BJ (cell line): ENCODE results near the gene MTA2. TPM values are rescaled to one million over a fixed set of nuclear protein-coding genes. Genes with fewer than 3 reads are reported as not detected.

Experiments
- CTCF ChIA-PET: fragments of 350-600 bp; formaldehyde crosslinking; extraction: SDS; loops from one replicate; lab custom pipeline; 2021; ENCODE audit warnings: antibody characterized with exemption, inconsistent platforms; lab: Yijun Ruan, JAX
- POLR2A ChIA-PET: fragments of 300-600 bp; sonication (Branson Sonifier 250); formaldehyde crosslinking; extraction: SDS; loops from one replicate; lab custom pipeline; 2021; ENCODE audit warnings: antibody characterized with exemption; lab: Charles Lee
- DNase-seq: peaks from one replicate; pipeline ENCODE4 v3.0.0-alpha.2; 2011; ENCODE audit warnings: low read depth
- H3K27me3 ChIP-seq: 2 replicates; pipeline ENCODE4 v1.6.0; 2011; ENCODE audit warnings: low read length; ENCODE audit not compliant: control insufficient read depth, insufficient read depth
- H3K36me3 ChIP-seq: 2 replicates; pipeline ENCODE4 v1.5.1; 2011; ENCODE audit warnings: low read length; ENCODE audit not compliant: control insufficient read depth, insufficient read depth
- H3K4me3 ChIP-seq: 2 replicates; pipeline ENCODE4 v1.5.1; 2011; ENCODE audit warnings: low read depth, mild to moderate bottlenecking, control low read depth, low read length
- CTCF ChIP-seq: IDR thresholded peaks from 2 replicates; pipeline ENCODE4 v1.5.1; 2011; ENCODE audit warnings: low read depth, mild to moderate bottlenecking, control low read depth, inconsistent platforms, low read length, moderate library complexity; ENCODE audit not compliant: insufficient read depth
- polyA plus RNA-seq: library from polyadenylated mRNA; depleted of rRNA; stranded (reverse); fragments of >200 nt; gene quantifications from 2 replicates; pipeline ENCODE4 v1.2.3, GENCODE V29; 2011

The MTA2 gene
- polyA plus RNA-seq, 1 experiment: 16.4 TPM

DNA sequence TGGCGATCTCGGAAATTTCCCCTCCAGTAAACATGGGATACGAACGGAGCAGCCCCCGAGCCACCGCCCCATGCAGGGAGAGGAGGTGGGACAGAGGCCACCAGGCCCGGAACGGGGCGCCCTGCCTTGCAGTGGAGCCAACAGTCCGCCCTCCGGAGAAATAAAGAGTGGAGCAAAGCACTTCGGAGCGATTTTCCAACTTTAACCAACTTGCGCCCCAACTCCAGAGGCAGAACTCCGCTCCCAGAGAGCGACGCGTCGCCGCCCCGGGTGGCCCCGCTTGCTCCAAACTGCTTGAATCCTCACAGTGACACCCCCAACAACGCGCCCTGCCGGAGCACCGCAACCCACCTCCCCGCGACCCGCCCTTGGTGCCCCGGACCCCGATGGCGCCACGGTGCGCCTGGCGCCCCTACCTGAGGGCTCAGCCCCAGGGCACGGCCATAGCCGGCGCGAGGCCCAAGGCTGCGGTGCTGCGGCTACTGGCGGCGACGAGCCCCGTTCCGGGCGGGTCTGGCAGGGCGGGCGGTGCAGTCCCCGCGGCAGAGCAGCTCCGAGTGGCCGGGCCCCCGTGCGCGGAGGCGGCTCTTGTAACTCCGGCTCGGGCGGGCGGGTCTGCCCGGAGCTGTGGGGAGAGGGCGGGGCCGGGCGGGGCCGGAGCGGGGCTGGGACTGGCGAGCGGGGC is 55.3 kb downstream of the MTA2 start, which contains the start of gene AHNAK:
AHNAK (minus strand) TSS at position 563 of the 685 bp plus-strand sequence. CDS start 10,708 bp downstream, outside the sequence.
- ChIA-PET CTCF (interaction anchor here (0.6 to 6.7 kb wide), 9 partner anchors 11 to 148 kb away, joined by 3 to 95 read pairs (median 6); partner anchors contain the start of gene TUT1), POLR2A (interaction anchor here (0.6 to 1.2 kb wide), 5 partner anchors 9 to 122 kb away, joined by 3 to 11 read pairs (median 5); no protein-coding TSS in a partner anchor)
- Histone ChIP-seq H3K36me3 (peaks cover 4% of the 10 kb centered on the region; the same call in 1 of the 2 replicates), H3K4me3 (peak within 1 kb of the TSS; percentile 96), H3K27me3 (no peaks in the 10 kb centered on the region)
- DNase-seq: no peak
- no peak for TF ChIP-seq CTCF

GRCh38 chr11:62545437-62546243 is 56.0 kb downstream of the MTA2 start:
- DNase-seq: peak; percentile 52
- Histone ChIP-seq H3K4me3 (peak overlapping the region; percentile 96), H3K36me3 (peaks cover 8% of the 10 kb centered on the region; the same call in 1 of the 2 replicates), H3K27me3 (no peaks in the 10 kb centered on the region)
- CTCF ChIA-PET: interaction anchor here (1.7 to 10.6 kb wide), 6 partner anchors 12 to 147 kb away, joined by 5 to 220 read pairs (median 39); no protein-coding TSS in a partner anchor
- POLR2A ChIA-PET: interaction anchor here (0.6 to 1.4 kb wide), 3 partner anchors 37 to 65 kb away, joined by 6 to 16 read pairs (median 12); no protein-coding TSS in a partner anchor
- peak; percentile 10; the same call in 1 of the 2 replicates for TF ChIP-seq CTCF

GRCh38 chr11:62544581-62545436 is 56.9 kb downstream of the MTA2 start:
- DNase-seq: no peak
- POLR2A ChIA-PET: interaction anchor here (0.6 to 1.4 kb wide), 4 partner anchors 8 to 73 kb away, joined by 4 to 16 read pairs (median 6); no protein-coding TSS in a partner anchor
- H3K27me3 ChIP-seq: no peaks in the 10 kb centered on the region
- H3K4me3 ChIP-seq: peak overlapping the region; percentile 96
- peaks cover 8% of the 10 kb centered on the region; the same call in 1 of the 2 replicates for H3K36me3 ChIP-seq
- CTCF ChIA-PET: interaction anchor here (1.1 to 10.6 kb wide), 11 partner anchors 8 to 147 kb away, joined by 3 to 220 read pairs (median 20); no protein-coding TSS in a partner anchor
- no peak for TF ChIP-seq CTCF

DNA sequence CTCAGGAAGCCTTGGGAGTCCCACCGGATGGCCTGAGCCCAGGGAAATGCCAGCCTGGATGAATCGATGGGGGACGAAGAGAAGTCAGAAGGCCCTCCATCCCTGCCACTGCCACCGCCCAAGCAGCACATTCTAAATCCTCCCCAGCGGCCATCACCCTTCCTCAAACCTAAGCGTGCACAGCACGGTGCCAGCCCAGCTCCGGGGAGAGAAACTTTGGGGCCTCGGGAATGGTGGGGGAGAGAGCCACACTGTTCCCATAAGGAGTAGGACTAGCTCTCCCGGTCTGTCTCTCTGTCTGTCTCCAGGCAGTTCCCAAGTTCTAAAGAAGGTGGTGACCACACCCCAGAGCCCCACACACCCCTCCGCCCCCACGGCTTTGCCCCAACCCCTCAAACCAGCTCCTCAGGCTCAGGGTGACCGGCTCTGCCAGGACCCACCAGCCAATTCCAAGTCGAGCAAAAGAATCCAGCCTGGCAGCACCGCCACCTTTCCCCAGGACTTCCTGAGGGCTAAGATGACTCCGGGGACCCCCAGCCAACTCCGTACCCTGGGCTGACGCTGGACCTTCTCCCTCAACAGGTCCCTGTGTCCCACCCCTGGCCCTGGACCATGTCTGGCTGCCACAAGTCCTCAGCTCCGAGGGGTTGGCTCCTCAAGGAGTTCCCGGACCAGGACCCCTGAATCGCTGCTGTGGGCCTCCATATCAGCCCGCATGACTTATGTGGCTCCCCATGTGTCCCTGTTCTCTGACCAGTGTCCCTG is 57.8 kb downstream of the MTA2 start:
- POLR2A ChIA-PET: interaction anchor here (0.6 to 1.4 kb wide), 6 partner anchors 9 to 83 kb away, joined by 4 to 17 read pairs (median 5); no protein-coding TSS in a partner anchor
- no peak for TF ChIP-seq CTCF

More for the DNA sequence above, 57.8 kb downstream of the MTA2 start:
- H3K36me3 ChIP-seq: peaks cover 9% of the 10 kb centered on the region
- H3K4me3 ChIP-seq: peak overlapping the region; percentile 96
- no peak for DNase-seq
- CTCF ChIA-PET: interaction anchor here (0.8 to 10.6 kb wide), 25 partner anchors 9 to 164 kb away, joined by 3 to 220 read pairs (median 5); partner anchors contain the start of genes MTA2 and TUT1
- H3K27me3 ChIP-seq: no peaks in the 10 kb centered on the region
